HFF-Myc (cell line): Measurements from ENCODE around the gene THADA.

ENCODE experiments used
- DNase-seq: peaks from one replicate; pipeline ENCODE4 v3.0.0-alpha.2; 2011; ENCODE audit warnings: low read depth; ENCODE audit errors: extremely low read depth
- H3K4me3 ChIP-seq: replicated peaks from 2 replicates; pipeline ENCODE4 v1.5.1; 2011; ENCODE audit warnings: low read depth, mild to moderate bottlenecking, control low read depth, low read length
- TF ChIP-seq, protein P1 (sequence below): IDR thresholded peaks from 2 replicates; pipeline ENCODE4 v1.5.1; 2012; ENCODE audit warnings: mild to moderate bottlenecking, low read depth, low read length, control low read depth; ENCODE audit errors: missing control alignments

THADA gene

DNA sequence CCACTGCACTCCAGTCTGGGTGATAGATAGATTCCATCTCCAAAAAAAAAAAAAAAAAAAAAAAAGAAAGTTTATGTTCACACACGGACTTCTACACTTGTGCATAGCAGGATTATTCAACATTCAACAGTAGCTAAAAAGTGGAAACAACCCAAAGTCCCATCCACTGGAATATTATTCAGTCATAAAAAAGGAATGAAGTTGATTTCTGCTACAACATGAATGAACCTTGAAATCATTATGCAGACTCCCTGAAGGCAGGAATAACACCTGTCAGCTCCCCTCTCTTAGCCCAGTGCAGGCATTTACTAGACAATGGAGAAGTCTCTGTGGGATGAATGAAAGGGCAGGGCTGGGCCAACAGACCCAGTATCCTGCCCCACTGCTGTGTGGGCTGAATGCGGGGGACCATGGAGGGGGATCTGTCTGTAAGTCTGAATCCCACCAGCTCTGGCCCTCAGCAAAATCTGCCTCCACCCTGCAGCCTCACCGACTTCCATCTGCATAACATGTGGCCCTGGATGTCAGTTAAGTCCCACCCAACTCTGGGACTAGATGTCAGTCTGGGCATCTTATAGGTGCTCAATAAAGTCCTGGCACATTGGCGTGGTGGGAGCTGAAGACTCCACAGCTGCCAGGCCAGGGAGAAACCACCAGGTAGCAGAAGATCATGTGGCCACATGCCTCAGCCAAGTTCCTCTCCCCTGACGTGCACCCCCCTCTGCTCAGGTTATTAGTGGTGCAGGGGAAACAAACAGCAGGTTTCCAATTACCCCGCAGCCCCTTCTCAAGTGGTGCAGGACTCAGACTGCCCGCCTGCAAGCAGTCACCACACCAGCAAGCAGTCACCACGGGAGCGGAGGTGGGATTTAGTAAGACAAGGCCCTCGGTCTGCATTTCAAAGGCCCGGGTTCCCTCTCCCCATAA is 378.3 kb downstream of the THADA start:
- DNase-seq, result no peak
- no peak overlapping the region for H3K4me3 ChIP-seq
- TF ChIP-seq, protein P1, sequence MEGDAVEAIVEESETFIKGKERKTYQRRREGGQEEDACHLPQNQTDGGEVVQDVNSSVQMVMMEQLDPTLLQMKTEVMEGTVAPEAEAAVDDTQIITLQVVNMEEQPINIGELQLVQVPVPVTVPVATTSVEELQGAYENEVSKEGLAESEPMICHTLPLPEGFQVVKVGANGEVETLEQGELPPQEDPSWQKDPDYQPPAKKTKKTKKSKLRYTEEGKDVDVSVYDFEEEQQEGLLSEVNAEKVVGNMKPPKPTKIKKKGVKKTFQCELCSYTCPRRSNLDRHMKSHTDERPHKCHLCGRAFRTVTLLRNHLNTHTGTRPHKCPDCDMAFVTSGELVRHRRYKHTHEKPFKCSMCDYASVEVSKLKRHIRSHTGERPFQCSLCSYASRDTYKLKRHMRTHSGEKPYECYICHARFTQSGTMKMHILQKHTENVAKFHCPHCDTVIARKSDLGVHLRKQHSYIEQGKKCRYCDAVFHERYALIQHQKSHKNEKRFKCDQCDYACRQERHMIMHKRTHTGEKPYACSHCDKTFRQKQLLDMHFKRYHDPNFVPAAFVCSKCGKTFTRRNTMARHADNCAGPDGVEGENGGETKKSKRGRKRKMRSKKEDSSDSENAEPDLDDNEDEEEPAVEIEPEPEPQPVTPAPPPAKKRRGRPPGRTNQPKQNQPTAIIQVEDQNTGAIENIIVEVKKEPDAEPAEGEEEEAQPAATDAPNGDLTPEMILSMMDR, result no peak

DNA sequence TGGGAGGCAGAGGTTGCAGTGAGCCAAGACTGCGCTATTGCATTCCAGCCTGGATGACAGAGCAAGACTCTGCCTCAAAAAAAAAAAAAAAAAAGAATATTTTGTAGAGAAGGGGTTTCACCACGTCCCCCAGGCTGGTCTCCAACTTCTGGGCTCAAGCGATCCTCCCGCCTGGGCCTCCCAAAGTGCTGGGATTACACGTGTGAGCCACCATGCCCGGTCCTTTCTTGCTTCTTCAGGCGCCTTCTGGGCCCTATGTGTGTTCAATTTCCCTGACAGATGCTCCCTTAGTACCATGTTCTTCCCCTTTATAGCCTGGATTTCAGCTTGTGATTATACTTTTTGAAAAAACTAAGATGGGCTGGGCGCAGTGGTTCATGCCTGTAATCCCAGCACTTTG is 379.2 kb downstream of the THADA start:
- TF ChIP-seq, protein P1, result no peak
- H3K4me3 ChIP-seq, result no peak overlapping the region
- DNase-seq, result no peak

DNA sequence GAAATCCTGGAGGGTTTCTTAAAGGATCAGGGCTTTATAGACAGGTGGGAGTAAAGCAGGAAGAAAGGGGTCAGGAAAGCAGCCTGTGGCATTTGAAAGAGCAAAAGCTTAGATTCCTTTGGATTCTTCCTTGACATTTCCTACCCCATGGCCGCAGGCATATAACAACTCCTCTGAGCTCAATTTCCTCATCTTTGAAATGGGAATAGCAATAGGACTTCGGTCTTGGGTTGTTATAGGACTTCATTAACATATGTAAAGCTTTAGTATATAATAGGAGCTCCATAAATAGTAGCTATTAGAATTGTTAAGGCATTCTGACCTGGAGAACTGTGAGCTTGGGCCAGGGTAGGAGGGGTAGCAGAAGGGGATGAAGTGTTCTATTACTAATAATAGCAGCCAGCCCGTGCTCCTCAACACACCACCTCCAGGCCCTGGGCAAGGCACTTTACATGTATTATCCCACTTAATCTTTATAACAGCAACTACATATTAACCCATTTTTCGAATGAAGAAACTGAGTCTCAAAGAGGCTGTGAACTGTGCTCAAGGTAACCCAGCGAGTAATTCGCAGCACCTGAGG is 380.1 kb downstream of the THADA start:
- no peak overlapping the region for H3K4me3 ChIP-seq
- TF ChIP-seq, protein P1, result no peak
- no peak for DNase-seq

DNA sequence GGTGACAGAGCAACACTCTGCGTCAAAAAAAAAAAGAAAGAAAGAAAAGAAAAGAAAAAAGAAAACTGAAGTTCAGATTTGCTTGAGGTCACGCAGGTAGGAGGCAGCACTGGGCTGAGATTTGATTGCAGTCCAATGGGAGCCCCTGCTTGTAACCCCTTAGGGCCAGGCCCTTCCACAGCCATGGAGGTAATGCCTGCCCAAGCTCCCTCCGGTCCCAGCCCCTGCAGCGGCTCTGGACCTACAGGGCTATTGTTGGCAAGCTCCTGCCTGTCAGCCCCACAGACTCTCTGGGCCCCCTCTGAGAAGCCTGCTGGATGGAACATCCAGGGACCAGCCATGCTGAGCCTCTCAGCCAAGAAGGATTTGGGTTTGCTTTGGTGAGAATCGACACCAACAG is 381.6 kb downstream of the THADA start:
- no peak overlapping the region for H3K4me3 ChIP-seq
- DNase-seq, result no peak
- TF ChIP-seq, protein P1, result no peak

DNA sequence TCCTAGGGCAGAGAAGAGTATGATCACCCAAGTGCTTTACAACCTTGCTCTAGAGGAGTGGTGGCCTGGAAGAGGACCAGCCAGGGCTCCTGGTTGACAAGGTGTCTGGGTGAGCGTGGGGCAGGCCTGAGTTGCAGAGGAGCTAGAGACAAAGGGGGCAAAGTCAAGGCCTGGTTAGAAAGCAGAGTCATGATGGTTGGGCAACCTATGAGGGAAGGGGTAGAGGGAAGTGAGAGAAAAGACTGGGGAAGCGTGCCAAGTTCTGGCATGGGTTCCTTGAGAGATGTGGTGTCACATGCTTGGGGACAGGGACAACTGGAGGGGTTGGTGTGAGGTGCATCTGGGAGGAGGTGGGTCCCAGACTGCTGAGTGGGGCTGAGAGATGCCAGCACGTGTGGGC is 382.9 kb downstream of the THADA start:
- DNase-seq, result no peak
- TF ChIP-seq, protein P1, result no peak

DNA sequence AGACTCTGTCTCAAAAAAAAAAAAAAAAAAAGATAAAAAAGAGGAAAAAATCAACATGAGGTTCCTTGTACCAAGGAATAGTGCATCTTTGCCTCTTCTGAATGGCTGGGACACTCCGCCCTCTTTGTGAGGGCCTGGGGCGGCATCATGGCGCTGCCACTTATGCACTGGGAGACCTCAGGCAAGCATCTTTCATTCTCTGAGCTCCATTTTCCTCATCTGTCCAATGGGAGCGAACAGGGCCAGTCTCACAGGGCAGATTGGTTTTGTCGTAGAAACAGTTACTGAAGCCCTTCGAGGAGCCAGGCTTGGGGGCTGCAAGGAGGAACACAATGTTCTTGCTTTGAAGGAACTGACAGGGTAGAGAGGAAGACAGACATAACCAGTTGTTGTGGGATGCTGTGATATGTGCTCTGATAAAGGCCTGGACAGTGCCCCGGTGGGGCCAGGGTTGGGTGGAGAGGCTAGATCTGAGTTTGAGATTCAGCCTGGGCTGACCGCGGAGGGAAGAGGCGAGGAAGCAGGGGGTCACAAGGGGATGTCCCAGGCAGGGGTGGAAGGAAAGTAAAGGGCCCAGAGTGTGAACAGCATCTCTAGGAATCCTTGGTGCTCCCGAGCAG is 383.5 kb downstream of the THADA start:
- DNase-seq, result no peak
- no peak overlapping the region for H3K4me3 ChIP-seq
- TF ChIP-seq, protein P1, result no peak

More for the DNA sequence above, 382.9 kb downstream of the THADA start:
- H3K4me3 ChIP-seq, result no peak overlapping the region
